ENCODE results near the gene PCDHGC5. TPM values are rescaled to one million over a fixed set of nuclear protein-coding genes. Genes with fewer than 3 reads are reported as not detected.

The PCDHGC5 gene
- total and polyA plus RNA-seq, 9 of the 15 experiments (the other 6 are each of a cell fraction or from before 2014, with no cell fraction given): not detected

GRCh38 chr5:141512911-141513626 lies 24.2 kb downstream of the PCDHGC5 start:
- FAIRE-seq (no peak), ATAC-seq (peak; percentile 5; the same call in 1 of the 3 replicates), DNase-seq (ENCODE audit: extremely low read depth in 1 of 4, low spot score in 3 of 4) (no peak)
- Histone ChIP-seq H3K4me3 (no peak overlapping the region), H2AFZ (ENCODE audit: low read depth, low read length) (no peak overlapping the region), H3K4me1 (replicated peaks in 1 of 2; ENCODE audit: control insufficient read depth in 2 of 2, insufficient read depth in 2 of 2, low read length in 2 of 2) (peaks cover 5 to 17% of the 10 kb centered on the region in 2 experiments; a peak in 3 of 5 replicates), H3K36me3 (ENCODE audit: control insufficient read depth, insufficient read depth, low read length) (peaks cover 50% of the 10 kb centered on the region), H3K9ac (ENCODE audit: insufficient read depth in 1 of 2, low read depth in 2 of 2, low read length in 2 of 2) (no peak overlapping the region), H4K20me1 (replicated peaks; ENCODE audit: control insufficient read depth, insufficient read depth, low read length) (no peaks in the 10 kb centered on the region), H3K4me2 (ENCODE audit: insufficient read depth, low read length) (no peak overlapping the region), H3K9me1 (ENCODE audit: control insufficient read depth, insufficient read depth, low read length) (peaks cover 8% of the 10 kb centered on the region), H3K27ac (ENCODE audit: extremely low read depth, low read depth, low read length) (no peak overlapping the region), H3K9me3 (replicated peaks; ENCODE audit: control insufficient read depth, insufficient read depth, low read depth, low read length) (no peaks in the 10 kb centered on the region), H3K79me2 (ENCODE audit: control insufficient read depth, insufficient read depth, low read length) (no peaks in the 10 kb centered on the region), H3K27me3 (ENCODE audit: control insufficient read depth in 2 of 2, insufficient read depth in 2 of 2, low read length in 2 of 2) (peaks cover 0 to 7% of the 10 kb centered on the region in 2 experiments; a peak in 1 of 5 replicates)
- no TSS peak for BruUV-seq (replicated peaks)
- TF ChIP-seq, protein P1, sequence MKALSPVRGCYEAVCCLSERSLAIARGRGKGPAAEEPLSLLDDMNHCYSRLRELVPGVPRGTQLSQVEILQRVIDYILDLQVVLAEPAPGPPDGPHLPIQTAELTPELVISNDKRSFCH (CRISPR knock-in tag; IDR thresholded peaks at IDR 0.05): no peak
- TF ChIP-seq, protein P1 (tag; IDR thresholded peaks at IDR 0.05): no peak
- TF ChIP-seq ZNF143 (CRISPR knock-in tag; IDR thresholded peaks at IDR 0.05) (0 out of 2 replicates have a peak, but pooled peaks have one; percentile 33), ZBTB33 (CRISPR knock-in tag; IDR thresholded peaks at IDR 0.05) (peak; percentile 35), MYNN (IDR thresholded peaks at IDR 0.05) (peak; percentile 15; the same call in 1 of the 2 replicates), MYNN (CRISPR knock-in tag; IDR thresholded peaks at IDR 0.05) (no peak), SNRNP70 (optimal IDR thresholded peaks at IDR 0.05; ENCODE audit: low read depth, low read length) (no peak), SPI1 (IDR thresholded peaks at IDR 0.05; ENCODE audit: borderline replicate concordance, low read depth, low read length) (no peak), ZSCAN29 (IDR thresholded peaks at IDR 0.05) (no peak), RBM22 (IDR thresholded peaks at IDR 0.05; ENCODE audit: low read depth, low read length, poor library complexity, severe bottlenecking) (peak; percentile 79), ZNF507 (tag; conservative IDR thresholded peaks at IDR 0.05) (no peak), ZBTB1 (CRISPR knock-in tag; IDR thresholded peaks at IDR 0.05; ENCODE audit: borderline replicate concordance, low read depth) (no peak), LCOR (CRISPR knock-in tag; IDR thresholded peaks at IDR 0.05) (0 out of 2 replicates have a peak, but pooled peaks have one; percentile 5), POLR2A (conservative IDR thresholded peaks at IDR 0.05) (0 out of 2 replicates have a peak, but pooled peaks have one; percentile 41)
- TF ChIP-seq, protein P2, sequence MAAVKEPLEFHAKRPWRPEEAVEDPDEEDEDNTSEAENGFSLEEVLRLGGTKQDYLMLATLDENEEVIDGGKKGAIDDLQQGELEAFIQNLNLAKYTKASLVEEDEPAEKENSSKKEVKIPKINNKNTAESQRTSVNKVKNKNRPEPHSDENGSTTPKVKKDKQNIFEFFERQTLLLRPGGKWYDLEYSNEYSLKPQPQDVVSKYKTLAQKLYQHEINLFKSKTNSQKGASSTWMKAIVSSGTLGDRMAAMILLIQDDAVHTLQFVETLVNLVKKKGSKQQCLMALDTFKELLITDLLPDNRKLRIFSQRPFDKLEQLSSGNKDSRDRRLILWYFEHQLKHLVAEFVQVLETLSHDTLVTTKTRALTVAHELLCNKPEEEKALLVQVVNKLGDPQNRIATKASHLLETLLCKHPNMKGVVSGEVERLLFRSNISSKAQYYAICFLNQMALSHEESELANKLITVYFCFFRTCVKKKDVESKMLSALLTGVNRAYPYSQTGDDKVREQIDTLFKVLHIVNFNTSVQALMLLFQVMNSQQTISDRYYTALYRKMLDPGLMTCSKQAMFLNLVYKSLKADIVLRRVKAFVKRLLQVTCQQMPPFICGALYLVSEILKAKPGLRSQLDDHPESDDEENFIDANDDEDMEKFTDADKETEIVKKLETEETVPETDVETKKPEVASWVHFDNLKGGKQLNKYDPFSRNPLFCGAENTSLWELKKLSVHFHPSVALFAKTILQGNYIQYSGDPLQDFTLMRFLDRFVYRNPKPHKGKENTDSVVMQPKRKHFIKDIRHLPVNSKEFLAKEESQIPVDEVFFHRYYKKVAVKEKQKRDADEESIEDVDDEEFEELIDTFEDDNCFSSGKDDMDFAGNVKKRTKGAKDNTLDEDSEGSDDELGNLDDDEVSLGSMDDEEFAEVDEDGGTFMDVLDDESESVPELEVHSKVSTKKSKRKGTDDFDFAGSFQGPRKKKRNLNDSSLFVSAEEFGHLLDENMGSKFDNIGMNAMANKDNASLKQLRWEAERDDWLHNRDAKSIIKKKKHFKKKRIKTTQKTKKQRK (IDR thresholded peaks at IDR 0.05; ENCODE audit: borderline replicate concordance, low read depth, low read length): no peak
- CTCF ChIA-PET (ENCODE audit: low intra/inter-chr PET ratio): interaction anchor here (0.5 to 1.1 kb wide), 3 partner anchors 11 to 187 kb away, joined by 3 to 5 read pairs (median 3); partner anchors contain the start of gene PCDHGB2
- intact Hi-C loops (cut with micrococcal nuclease): loop anchor here (5.0 to 10.0 kb wide), 3 partner anchors 91 to 278 kb away; partner anchors contain the start of genes PCDHGA11 and PCDHGA3
- POLR2A ChIA-PET: interaction anchor here (1.4 to 1.8 kb wide), 2 partner anchors 104 to 193 kb away, joined by 3 to 7 read pairs; partner anchors contain the start of gene TAF7
- WGBS (ENCODE audit: insufficient coverage, low coverage, missing lambda C conversion rate): 86% methylated on average over 25 of the region's 43 CpGs
- in situ Hi-C loops (cut with MboI): no loop called here

Data from K562 (cell line).